Smooth muscle cell (in vitro differentiated cells): ENCODE data around the gene DSCAML1. TPM values are rescaled to one million over a fixed set of nuclear protein-coding genes. Genes with fewer than 3 reads are reported as not detected.

ENCODE experiments used
- DNase-seq: peaks from one replicate; lab custom pipeline; 2025; ENCODE audit not compliant: unreplicated experiment; lab: John Stamatoyannopoulos, UW
- H2AFZ ChIP-seq: fragments of 200-600 bp; sonication (generic); 2 replicates; pipeline ENCODE4 v1.6.0; 2016; ENCODE audit warnings: antibody characterized with exemption, low read depth, mild to moderate bottlenecking
- H3F3A ChIP-seq: fragments of 200-600 bp; sonication (generic); 2 replicates; pipeline ENCODE4 v1.6.0; 2017; ENCODE audit warnings: antibody characterized with exemption, low read depth
- H3K27ac ChIP-seq: fragments of 200-600 bp; sonication (generic); 2 replicates; pipeline ENCODE4 v1.5.1; 2016; ENCODE audit warnings: low read depth, mild to moderate bottlenecking
- H3K27me3 ChIP-seq: fragments of 200-600 bp; sonication (generic); 2 replicates; pipeline ENCODE4 v1.6.1; 2016; ENCODE audit warnings: low read depth, mild to moderate bottlenecking
- H3K36me3 ChIP-seq: fragments of 200-600 bp; sonication (generic); 2 replicates; pipeline ENCODE4 v1.5.1; 2016; ENCODE audit warnings: low read depth
- H3K4me1 ChIP-seq: fragments of 200-600 bp; sonication (generic); 2 replicates; pipeline ENCODE4 v1.5.1; 2016; ENCODE audit warnings: low read depth
- H3K4me2 ChIP-seq: fragments of 200-600 bp; sonication (generic); 2 replicates; pipeline ENCODE4 v1.6.0; 2016; ENCODE audit warnings: mild to moderate bottlenecking
- H3K4me3 ChIP-seq: fragments of 200-600 bp; sonication (generic); 2 replicates; pipeline ENCODE4 v1.5.1; 2016; ENCODE audit warnings: mild to moderate bottlenecking
- H3K79me2 ChIP-seq: fragments of 200-600 bp; sonication (generic); 2 replicates; pipeline ENCODE4 v1.6.0; 2016; ENCODE audit warnings: low read depth, mild to moderate bottlenecking
- H3K9ac ChIP-seq: fragments of 200-600 bp; sonication (generic); 2 replicates; pipeline ENCODE4 v1.6.0; 2016; ENCODE audit warnings: low read depth
- H3K9me3 ChIP-seq: fragments of 200-600 bp; sonication (generic); replicated peaks from 2 replicates; pipeline ENCODE4 v1.5.1; 2016; ENCODE audit warnings: low read depth
- H4K20me1 ChIP-seq: fragments of 200-600 bp; sonication (generic); 2 replicates; pipeline ENCODE4 v1.6.0; 2016; ENCODE audit warnings: low read depth
- CTCF ChIP-seq: fragments of 200-600 bp; sonication (generic); IDR thresholded peaks from 2 replicates; pipeline ENCODE4 v1.5.1; 2017; ENCODE audit warnings: borderline replicate concordance, mild to moderate bottlenecking, antibody characterized with exemption; ENCODE audit not compliant: insufficient read depth, poor library complexity, severe bottlenecking
- WGBS: methylation state at CpG from one replicate; pipeline ENCODE4 v1.1.7; 2016; ENCODE audit warnings: low lambda C conversion rate; 5-methylcytosine and 5-hydroxymethylcytosine counted together
- polyA plus RNA-seq: library from polyadenylated mRNA; unstranded; fragments of >200 nt; fragmentation: Nextera tagmentation; extraction: Ambion mirVana; gene quantifications from 2 replicates; pipeline ENCODE4 v1.2.1, GENCODE V29; 2016
- total RNA-seq: library from RNA; depleted of rRNA; stranded (reverse); fragments of >200 nt; gene quantifications from 2 replicates; pipeline ENCODE4 v1.2.3, GENCODE V29; 2014

The DSCAML1 gene
- total and polyA plus RNA-seq, 2 experiments from 2014 or later: 0.22 TPM; not detected in 1

- Histone ChIP-seq H3K36me3 (no peaks in the 10 kb centered on the region), H4K20me1 (no peaks in the 10 kb centered on the region), H3K79me2 (no peaks in the 10 kb centered on the region), H3K4me1 (peaks cover under 1% of the 10 kb centered on the region), H3K27ac (no peak overlapping the region), H3K9me3 (no peaks in the 10 kb centered on the region), H3K27me3 (no peaks in the 10 kb centered on the region), H3K4me3 (no peak overlapping the region), H3F3A (no peaks in the 10 kb centered on the region), H3K4me2 (no peak overlapping the region), H2AFZ (no peak overlapping the region), H3K9ac (no peak overlapping the region)
- DNase-seq: no peak
- TF ChIP-seq CTCF: no peak
- 48% methylated on average over 13 of the region's 13 CpGs for WGBS
These were observed 27.0 kb upstream of the DSCAML1 start for GRCh38 chr11:117823946-117824420.

- WGBS: 84% methylated on average over 18 of the region's 18 CpGs
These were observed 26.4 kb upstream of the DSCAML1 start for GRCh38 chr11:117823294-117823945.

GRCh38 chr11:117822074-117823033, 25.3 kb upstream of the DSCAML1 start:
- Histone ChIP-seq H3K36me3 (no peaks in the 10 kb centered on the region), H3K27ac (no peak overlapping the region), H3K4me2 (no peak overlapping the region), H2AFZ (no peak overlapping the region), H3K9me3 (no peaks in the 10 kb centered on the region), H3F3A (no peaks in the 10 kb centered on the region), H3K27me3 (no peaks in the 10 kb centered on the region), H4K20me1 (no peaks in the 10 kb centered on the region), H3K4me3 (no peak overlapping the region), H3K79me2 (no peaks in the 10 kb centered on the region), H3K9ac (no peak overlapping the region), H3K4me1 (peaks cover 3% of the 10 kb centered on the region)
- DNase-seq: no peak
- TF ChIP-seq CTCF: peak; percentile 45
- WGBS: 79% methylated on average over 33 of the region's 33 CpGs

More at GRCh38 chr11:117823294-117823945, 26.4 kb upstream of the DSCAML1 start:
- Histone ChIP-seq H3K27ac (no peak overlapping the region), H2AFZ (no peak overlapping the region), H3K4me1 (no peaks in the 10 kb centered on the region), H3K9me3 (no peaks in the 10 kb centered on the region), H3K4me3 (no peak overlapping the region), H3K4me2 (no peak overlapping the region), H3K9ac (no peak overlapping the region), H3K79me2 (no peaks in the 10 kb centered on the region), H3K27me3 (no peaks in the 10 kb centered on the region), H4K20me1 (no peaks in the 10 kb centered on the region), H3F3A (no peaks in the 10 kb centered on the region), H3K36me3 (no peaks in the 10 kb centered on the region)
- no peak for DNase-seq
- peak; percentile 24 for TF ChIP-seq CTCF
